ENCODE data around the gene SSBP2. TPM values are rescaled to one million over a fixed set of nuclear protein-coding genes. Genes with fewer than 3 reads are reported as not detected.
"Not testable (repeated sequence)": the region's sequence is repeated elsewhere in the genome, so short reads cannot be mapped to it uniquely, and the experiment has no call there.

Gene SSBP2
- total RNA-seq, 1 donor from 2014 or later, result 85.2 TPM

GRCh38 chr5:81606150-81606549 lies 144.7 kb downstream of the SSBP2 start:
- no peak for DNase-seq (ENCODE audit: extremely low spot score, unreplicated experiment)
- Mint-ChIP-seq H3K9me3 (no peaks in the 10 kb centered on the region), H3K27ac (no peak overlapping the region), H3K4me1 (ENCODE audit: unreplicated experiment) (peaks cover 17% of the 10 kb centered on the region), H3K27me3 (no peaks in the 10 kb centered on the region), H3K36me3 (peaks cover 28% of the 10 kb centered on the region), H3K4me3 (no peak overlapping the region)
- TF ChIP-seq, protein P1, sequence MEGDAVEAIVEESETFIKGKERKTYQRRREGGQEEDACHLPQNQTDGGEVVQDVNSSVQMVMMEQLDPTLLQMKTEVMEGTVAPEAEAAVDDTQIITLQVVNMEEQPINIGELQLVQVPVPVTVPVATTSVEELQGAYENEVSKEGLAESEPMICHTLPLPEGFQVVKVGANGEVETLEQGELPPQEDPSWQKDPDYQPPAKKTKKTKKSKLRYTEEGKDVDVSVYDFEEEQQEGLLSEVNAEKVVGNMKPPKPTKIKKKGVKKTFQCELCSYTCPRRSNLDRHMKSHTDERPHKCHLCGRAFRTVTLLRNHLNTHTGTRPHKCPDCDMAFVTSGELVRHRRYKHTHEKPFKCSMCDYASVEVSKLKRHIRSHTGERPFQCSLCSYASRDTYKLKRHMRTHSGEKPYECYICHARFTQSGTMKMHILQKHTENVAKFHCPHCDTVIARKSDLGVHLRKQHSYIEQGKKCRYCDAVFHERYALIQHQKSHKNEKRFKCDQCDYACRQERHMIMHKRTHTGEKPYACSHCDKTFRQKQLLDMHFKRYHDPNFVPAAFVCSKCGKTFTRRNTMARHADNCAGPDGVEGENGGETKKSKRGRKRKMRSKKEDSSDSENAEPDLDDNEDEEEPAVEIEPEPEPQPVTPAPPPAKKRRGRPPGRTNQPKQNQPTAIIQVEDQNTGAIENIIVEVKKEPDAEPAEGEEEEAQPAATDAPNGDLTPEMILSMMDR (conservative IDR thresholded peaks at IDR 0.05), result no peak

DNA sequence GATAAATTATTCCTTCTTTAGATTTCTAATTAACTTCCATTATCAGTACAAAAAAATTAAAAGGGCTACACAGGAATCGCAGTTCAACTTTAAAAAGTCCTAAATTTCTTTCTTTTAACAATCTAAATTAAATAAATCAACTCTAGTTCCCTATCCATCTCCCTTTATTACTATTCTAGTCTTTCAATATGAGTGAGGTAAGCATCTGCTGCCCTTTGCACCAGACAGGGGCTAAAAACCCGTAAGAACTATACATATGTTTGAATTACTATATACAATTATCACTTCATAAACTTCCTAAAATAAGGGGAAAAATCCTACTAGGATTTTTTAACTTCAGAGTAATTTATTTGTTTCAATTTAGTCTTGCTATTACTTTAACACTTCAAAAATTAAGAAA lies 145.6 kb downstream of the SSBP2 start:
- peaks cover 28% of the 10 kb centered on the region for H3K36me3 Mint-ChIP-seq
- H3K27ac Mint-ChIP-seq, result no peak overlapping the region
- no peaks in the 10 kb centered on the region for H3K9me3 Mint-ChIP-seq
- no peaks in the 10 kb centered on the region for H3K27me3 Mint-ChIP-seq
- no peak overlapping the region for H3K4me3 Mint-ChIP-seq
- H3K4me1 Mint-ChIP-seq (ENCODE audit: unreplicated experiment), result peaks cover 17% of the 10 kb centered on the region
- no peak for DNase-seq (ENCODE audit: extremely low spot score, unreplicated experiment)
- TF ChIP-seq, protein P1 (conservative IDR thresholded peaks at IDR 0.05), result no peak

DNA sequence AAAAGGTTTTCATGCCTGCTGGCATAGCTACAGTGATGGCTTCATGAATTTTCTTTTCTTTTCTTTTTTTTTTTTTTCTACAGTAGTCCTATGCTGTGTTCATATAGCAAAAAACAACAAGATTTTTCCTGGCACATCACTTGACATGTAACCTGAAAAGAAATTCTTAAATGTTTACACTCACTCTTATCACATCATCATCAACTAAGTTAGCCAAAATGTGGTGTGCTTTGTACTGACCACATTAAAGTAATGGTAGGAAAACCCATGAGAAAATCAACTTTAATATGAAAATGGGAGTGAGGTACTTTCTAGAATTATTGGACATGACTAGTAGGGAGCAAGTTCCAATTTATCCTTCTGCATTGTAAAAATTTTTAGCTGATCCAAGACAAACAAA lies 146.7 kb downstream of the SSBP2 start:
- no peak for DNase-seq (ENCODE audit: extremely low spot score, unreplicated experiment)
- H3K4me3 Mint-ChIP-seq, result no peak overlapping the region
- H3K27me3 Mint-ChIP-seq, result no peaks in the 10 kb centered on the region
- no peaks in the 10 kb centered on the region for H3K9me3 Mint-ChIP-seq
- TF ChIP-seq, protein P1 (conservative IDR thresholded peaks at IDR 0.05), result no peak
- peaks cover 17% of the 10 kb centered on the region for H3K4me1 Mint-ChIP-seq (ENCODE audit: unreplicated experiment)
- peaks cover 17% of the 10 kb centered on the region for H3K36me3 Mint-ChIP-seq
- H3K27ac Mint-ChIP-seq, result no peak overlapping the region

- peaks cover 22% of the 10 kb centered on the region for H3K36me3 Mint-ChIP-seq
- H3K27me3 Mint-ChIP-seq, result no peaks in the 10 kb centered on the region
- H3K4me3 Mint-ChIP-seq, result no peak overlapping the region
- no peak overlapping the region for H3K27ac Mint-ChIP-seq
- H3K4me1 Mint-ChIP-seq (ENCODE audit: unreplicated experiment), result peaks cover 17% of the 10 kb centered on the region
- TF ChIP-seq, protein P1 (conservative IDR thresholded peaks at IDR 0.05), result no peak
- H3K9me3 Mint-ChIP-seq, result peaks cover 7% of the 10 kb centered on the region
- no peak for DNase-seq (ENCODE audit: extremely low spot score, unreplicated experiment)
Measured at GRCh38 chr5:81601919-81602318, 149.0 kb downstream of the SSBP2 start.

GRCh38 chr5:81592085-81592484 lies 158.8 kb downstream of the SSBP2 start:
- Mint-ChIP-seq H3K36me3 (peaks cover 37% of the 10 kb centered on the region), H3K9me3 (peaks cover 15% of the 10 kb centered on the region), H3K4me1 (ENCODE audit: unreplicated experiment) (peaks cover 16% of the 10 kb centered on the region)
- not testable (repeated sequence) for DNase-seq (ENCODE audit: extremely low spot score, unreplicated experiment); H3K27ac Mint-ChIP-seq; H3K27me3 Mint-ChIP-seq; H3K4me3 Mint-ChIP-seq

- H3K36me3 Mint-ChIP-seq, result peaks cover 34% of the 10 kb centered on the region
- no peak overlapping the region for H3K27ac Mint-ChIP-seq
- no peaks in the 10 kb centered on the region for H3K27me3 Mint-ChIP-seq
- DNase-seq (ENCODE audit: extremely low spot score, unreplicated experiment), result no peak
- H3K9me3 Mint-ChIP-seq, result peaks cover 15% of the 10 kb centered on the region
- H3K4me1 Mint-ChIP-seq (ENCODE audit: unreplicated experiment), result peaks cover 16% of the 10 kb centered on the region
- TF ChIP-seq, protein P1 (conservative IDR thresholded peaks at IDR 0.05), result no peak
- H3K4me3 Mint-ChIP-seq, result no peak overlapping the region
Measured at GRCh38 chr5:81590498-81591384, 160.2 kb downstream of the SSBP2 start.
